ENCODE data around the gene AK1. TPM values are rescaled to one million over a fixed set of nuclear protein-coding genes. Genes with fewer than 3 reads are reported as not detected.

Gene AK1
- total RNA-seq, 1 experiment from 2014 or later, result 75.9 TPM

GRCh38 chr9:127915325-127915752, 37.9 kb upstream of the AK1 start:
- intact Hi-C loops (cut with micrococcal nuclease), result loop anchor here (5.0 kb wide), 1 partner anchor 113 kb away; the partner anchor contains the start of gene FPGS
- no peak for TF ChIP-seq CTCF (IDR thresholded peaks at IDR 0.05; ENCODE audit: unreplicated experiment)
- ChIA-PET CTCF (interaction anchor here (1.1 kb wide), 1 partner anchor 128 kb away, joined by 3 read pairs; no protein-coding TSS in a partner anchor), POLR2A (interaction anchor here (1.0 to 6.0 kb wide), 4 partner anchors 16 to 175 kb away, joined by 3 to 35 read pairs (median 10); partner anchors contain the start of genes CDK9 and ST6GALNAC6)
- no peak for DNase-seq (ENCODE audit: unreplicated experiment)
- Mint-ChIP-seq H3K27me3 (ENCODE audit: insufficient read depth, unreplicated experiment) (no peaks in the 10 kb centered on the region), H3K27ac (ENCODE audit: low read depth, unreplicated experiment) (no peak overlapping the region), H3K4me1 (ENCODE audit: insufficient read depth, unreplicated experiment) (peaks cover 31% of the 10 kb centered on the region), H3K4me3 (ENCODE audit: unreplicated experiment) (peak overlapping the region; percentile 74), H3K9me3 (ENCODE audit: unreplicated experiment) (no peaks in the 10 kb centered on the region), H3K36me3 (ENCODE audit: insufficient read depth, unreplicated experiment) (peaks cover 12% of the 10 kb centered on the region)
- no TSS peak for BruUV-seq (replicated peaks)

- CTCF ChIA-PET, result no interaction called here
- H3K4me3 Mint-ChIP-seq (ENCODE audit: unreplicated experiment), result no peak overlapping the region
- H3K4me1 Mint-ChIP-seq (ENCODE audit: insufficient read depth, unreplicated experiment), result peaks cover 14% of the 10 kb centered on the region
- H3K27me3 Mint-ChIP-seq (ENCODE audit: insufficient read depth, unreplicated experiment), result no peaks in the 10 kb centered on the region
- intact Hi-C loops (cut with micrococcal nuclease), result no loop called here
- no TSS peak for BruUV-seq (replicated peaks)
- peaks cover 12% of the 10 kb centered on the region for H3K36me3 Mint-ChIP-seq (ENCODE audit: insufficient read depth, unreplicated experiment)
- TF ChIP-seq CTCF (IDR thresholded peaks at IDR 0.05; ENCODE audit: unreplicated experiment), result no peak
- DNase-seq (ENCODE audit: unreplicated experiment), result no peak
- POLR2A ChIA-PET, result no interaction called here
- H3K27ac Mint-ChIP-seq (ENCODE audit: low read depth, unreplicated experiment), result no peak overlapping the region
- no peaks in the 10 kb centered on the region for H3K9me3 Mint-ChIP-seq (ENCODE audit: unreplicated experiment)
These were observed 36.2 kb upstream of the AK1 start for GRCh38 chr9:127913682-127914081.

GRCh38 chr9:127912882-127913281, 35.4 kb upstream of the AK1 start:
- ChIA-PET CTCF (interaction anchor here (0.7 to 1.1 kb wide), 4 partner anchors 8 to 178 kb away, joined by 3 to 4 read pairs (median 3); partner anchors contain the start of genes SLC25A25 and TOR2A), POLR2A (no interaction called here)
- H3K4me1 Mint-ChIP-seq (ENCODE audit: insufficient read depth, unreplicated experiment), result peaks cover 8% of the 10 kb centered on the region
- intact Hi-C loops (cut with micrococcal nuclease), result no loop called here
- H3K36me3 Mint-ChIP-seq (ENCODE audit: insufficient read depth, unreplicated experiment), result peaks cover 16% of the 10 kb centered on the region
- no peak overlapping the region for H3K27ac Mint-ChIP-seq (ENCODE audit: low read depth, unreplicated experiment)
- BruUV-seq (replicated peaks), result no TSS peak
- no peaks in the 10 kb centered on the region for H3K9me3 Mint-ChIP-seq (ENCODE audit: unreplicated experiment)
- DNase-seq (ENCODE audit: unreplicated experiment), result no peak
- H3K4me3 Mint-ChIP-seq (ENCODE audit: unreplicated experiment), result no peak overlapping the region
- no peak for TF ChIP-seq CTCF (IDR thresholded peaks at IDR 0.05; ENCODE audit: unreplicated experiment)
- no peaks in the 10 kb centered on the region for H3K27me3 Mint-ChIP-seq (ENCODE audit: insufficient read depth, unreplicated experiment)

- no peak overlapping the region for H3K4me3 Mint-ChIP-seq (ENCODE audit: unreplicated experiment)
- no peak for DNase-seq (ENCODE audit: unreplicated experiment)
- no peaks in the 10 kb centered on the region for H3K9me3 Mint-ChIP-seq (ENCODE audit: unreplicated experiment)
- no TSS peak for BruUV-seq (replicated peaks)
- CTCF ChIA-PET, result interaction anchor here (0.8 to 1.1 kb wide), 2 partner anchors 9 to 42 kb away, joined by 3 read pairs; no protein-coding TSS in a partner anchor
- POLR2A ChIA-PET, result no interaction called here
- no peaks in the 10 kb centered on the region for H3K27me3 Mint-ChIP-seq (ENCODE audit: insufficient read depth, unreplicated experiment)
- no peak for TF ChIP-seq CTCF (IDR thresholded peaks at IDR 0.05; ENCODE audit: unreplicated experiment)
- peaks cover 8% of the 10 kb centered on the region for H3K4me1 Mint-ChIP-seq (ENCODE audit: insufficient read depth, unreplicated experiment)
- no peak overlapping the region for H3K27ac Mint-ChIP-seq (ENCODE audit: low read depth, unreplicated experiment)
- H3K36me3 Mint-ChIP-seq (ENCODE audit: insufficient read depth, unreplicated experiment), result peaks cover 16% of the 10 kb centered on the region
- intact Hi-C loops (cut with micrococcal nuclease), result no loop called here
These were observed 34.8 kb upstream of the AK1 start for GRCh38 chr9:127912296-127912695.
